G401 (cell line): ENCODE results near the gene PSORS1C1. TPM values are rescaled to one million over a fixed set of nuclear protein-coding genes. Genes with fewer than 3 reads are reported as not detected.

Source experiments
- DNase-seq: peaks from one replicate; pipeline ENCODE4 v3.0.0-alpha.2; 2015; ENCODE audit warnings: low spot score
- in situ Hi-C: cut with HindIII; loops from 2 replicates; pipeline ENCODE4 v1.10.0; 2016; ENCODE audit warnings: low sequenced_read_pairs, mixed read lengths
- total RNA-seq: library from RNA; depleted of rRNA; stranded (reverse); fragments of >200 nt; shearing (Covaris generic); gene quantifications from 2 replicates; pipeline ENCODE4 v1.2.3, GENCODE V29; 2014

PSORS1C1 gene
- total RNA-seq, 1 experiment from 2014 or later = not detected

GRCh38 chr6:31092769-31093505 is 21.7 kb upstream of the PSORS1C1 start:
- DNase-seq = no peak
- in situ Hi-C loops = no loop called here

GRCh38 chr6:31094389-31094881 is 20.2 kb upstream of the PSORS1C1 start:
- in situ Hi-C loops = no loop called here

DNA sequence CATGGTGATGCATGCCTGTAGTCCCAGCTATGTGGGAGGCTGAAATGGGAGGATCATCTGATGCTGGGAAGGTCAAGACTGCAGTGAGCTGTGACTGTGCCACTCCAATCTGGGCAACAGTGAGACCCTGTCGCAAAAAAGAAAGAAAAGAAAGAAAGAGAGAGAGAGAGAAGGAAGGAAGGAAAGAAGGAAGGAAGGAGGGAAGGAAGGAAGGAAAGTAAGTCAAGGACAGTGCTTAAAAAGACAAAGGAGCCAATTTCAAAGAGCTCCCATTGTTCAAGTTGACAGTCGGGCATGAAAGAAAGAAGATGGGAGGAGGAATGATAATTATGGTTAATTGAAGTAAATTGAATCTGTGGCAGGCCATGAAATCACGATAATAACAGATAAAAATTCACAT is 18.4 kb upstream of the PSORS1C1 start:
- in situ Hi-C loops = no loop called here
- DNase-seq = no peak

More at GRCh38 chr6:31094389-31094881, 20.2 kb upstream of the PSORS1C1 start:
- DNase-seq = peak; percentile 96

DNA sequence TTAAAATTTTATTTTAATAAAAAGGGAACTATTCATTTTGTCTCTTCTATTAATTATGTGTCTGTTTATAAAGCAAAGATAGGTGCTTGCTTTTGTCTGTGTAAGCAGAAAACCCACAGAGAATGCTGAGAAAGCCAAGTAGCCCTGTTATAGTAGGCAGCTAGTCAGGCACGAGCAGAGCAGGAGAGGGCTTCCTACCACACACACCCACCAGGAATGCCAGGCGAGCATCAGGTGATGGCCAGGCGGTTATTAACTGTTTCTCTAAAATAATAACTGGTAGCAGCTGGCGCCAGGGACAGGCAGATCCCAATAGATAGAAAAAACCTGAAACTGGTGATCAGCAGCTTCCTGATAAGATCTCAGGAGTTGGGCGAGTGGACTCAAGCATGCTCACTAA is 17.9 kb upstream of the PSORS1C1 start:
- in situ Hi-C loops = no loop called here
- no peak for DNase-seq

- in situ Hi-C loops = no loop called here
Measured at GRCh38 chr6:31098449-31098938, 16.1 kb upstream of the PSORS1C1 start.

GRCh38 chr6:31103136-31103535 is 11.5 kb upstream of the PSORS1C1 start:
- no peak for DNase-seq
- in situ Hi-C loops = no loop called here

More at GRCh38 chr6:31098449-31098938, 16.1 kb upstream of the PSORS1C1 start:
- DNase-seq = no peak

DNA sequence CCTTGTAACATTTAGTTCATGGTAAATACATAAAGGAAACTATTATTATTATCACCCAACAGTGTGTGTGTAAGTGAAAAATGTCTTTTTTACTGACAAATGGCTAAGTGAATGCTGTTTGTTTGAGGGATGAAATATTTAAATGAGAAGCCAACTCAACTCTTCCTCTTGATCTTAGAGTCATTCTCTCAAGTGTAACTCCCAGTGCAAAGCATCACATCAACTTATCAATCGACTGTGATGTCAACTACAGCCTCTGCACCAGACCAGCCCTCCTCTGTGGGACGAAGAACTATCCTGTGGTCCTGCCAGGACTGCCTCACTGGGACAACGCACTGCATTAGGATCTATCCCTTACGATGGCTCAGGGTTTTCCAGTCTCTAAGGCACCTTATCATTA is 7.5 kb upstream of the PSORS1C1 start:
- in situ Hi-C loops = no loop called here

GRCh38 chr6:31110825-31111582 is 3.6 kb upstream of the PSORS1C1 start:
- no peak for DNase-seq
- in situ Hi-C loops = no loop called here

More for the DNA sequence above, 7.5 kb upstream of the PSORS1C1 start:
- no peak for DNase-seq

- DNase-seq = no peak
- in situ Hi-C loops = no loop called here
Measured at GRCh38 chr6:31111712-31112111, 2.9 kb upstream of the PSORS1C1 start.

- no peak for DNase-seq
- in situ Hi-C loops = no loop called here
Measured at GRCh38 chr6:31112478-31112877, 2.1 kb upstream of the PSORS1C1 start, which contains the start of gene C6orf15. Gene C6orf15, minus strand, starts transcription at chr6:31112575. Its CDS starts 20 bp downstream, at chr6:31112555.

DNA sequence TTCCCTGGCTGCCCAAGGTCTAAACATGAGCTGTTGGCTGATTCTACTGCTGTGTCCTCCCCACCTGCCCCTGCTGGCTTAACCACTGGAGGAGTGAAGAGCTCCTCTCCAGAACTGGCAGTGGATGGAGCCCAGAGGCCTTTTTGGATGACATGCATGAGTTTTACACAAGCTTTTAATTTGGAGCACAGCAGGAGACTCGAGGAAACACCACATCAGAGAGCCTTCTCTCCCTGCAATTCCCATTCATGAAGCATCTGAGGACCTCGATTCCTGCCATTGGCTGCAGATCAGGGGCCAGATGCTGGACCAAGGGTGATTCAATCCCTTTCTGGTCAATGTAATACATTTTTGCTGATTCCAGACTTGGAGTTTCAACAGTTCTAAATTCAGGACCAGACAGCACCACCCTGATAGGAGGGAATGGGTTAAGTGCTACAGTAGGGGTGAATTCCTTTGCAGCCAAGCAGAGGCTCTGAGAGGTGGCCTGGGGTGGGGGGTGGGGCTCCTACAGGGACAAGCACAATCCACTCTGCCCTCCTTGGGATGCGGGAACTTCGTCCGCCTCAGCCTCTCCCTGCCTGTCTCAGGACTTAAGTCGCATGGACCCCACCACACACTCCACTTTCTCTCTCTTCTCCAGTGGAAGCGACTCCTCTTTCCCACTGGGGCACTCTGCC is 599 bp upstream of the PSORS1C1 start:
- DNase-seq = no peak
- in situ Hi-C loops = no loop called here

DNA sequence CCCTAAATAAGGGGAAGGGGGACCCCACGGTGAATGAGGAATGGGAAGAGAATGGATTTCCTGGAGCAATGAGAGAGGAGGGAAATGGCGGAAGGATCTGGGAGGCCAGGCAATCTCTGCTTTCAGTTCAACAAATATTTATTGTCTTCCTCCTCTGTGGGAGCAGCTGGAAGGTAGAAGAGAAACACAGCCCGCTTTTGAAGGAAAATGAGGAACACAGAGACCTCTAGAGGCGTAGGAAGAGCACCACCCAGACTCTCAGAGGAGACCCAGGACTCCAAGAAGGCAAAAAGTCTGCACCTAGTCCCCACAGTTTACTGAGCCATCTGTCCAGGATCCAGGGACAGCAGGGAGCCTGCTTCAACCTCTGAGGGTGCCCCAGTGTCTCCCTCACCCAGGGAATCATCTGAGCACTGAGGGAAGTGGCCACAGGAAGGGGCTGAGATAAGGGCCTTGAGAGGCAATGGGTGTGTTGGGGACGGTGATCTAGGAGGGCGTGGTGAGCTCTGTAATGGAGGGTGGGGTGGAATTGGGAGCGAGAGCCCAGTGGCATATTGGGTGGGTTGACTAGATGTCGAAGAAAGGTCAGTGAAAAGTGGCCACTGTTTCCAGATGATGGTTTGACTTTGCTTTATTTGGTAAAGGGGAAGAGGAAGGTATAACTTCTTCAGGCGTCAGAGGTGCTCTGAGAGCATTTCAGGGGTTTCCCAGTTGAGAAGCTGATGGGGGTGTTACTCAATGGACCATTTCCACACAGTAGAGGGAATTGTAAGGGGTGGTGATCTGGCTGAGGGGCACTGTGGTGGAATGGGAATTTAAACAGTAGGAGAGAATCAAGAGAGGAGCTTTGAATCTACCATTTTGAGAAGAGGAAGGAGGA is 610 bp downstream of the PSORS1C1 start:
- DNase-seq = peak; percentile 36
- in situ Hi-C loops = no loop called here

GRCh38 chr6:31115941-31116560 is 1.5 kb downstream of the PSORS1C1 start:
- in situ Hi-C loops = no loop called here
- DNase-seq = no peak

DNA sequence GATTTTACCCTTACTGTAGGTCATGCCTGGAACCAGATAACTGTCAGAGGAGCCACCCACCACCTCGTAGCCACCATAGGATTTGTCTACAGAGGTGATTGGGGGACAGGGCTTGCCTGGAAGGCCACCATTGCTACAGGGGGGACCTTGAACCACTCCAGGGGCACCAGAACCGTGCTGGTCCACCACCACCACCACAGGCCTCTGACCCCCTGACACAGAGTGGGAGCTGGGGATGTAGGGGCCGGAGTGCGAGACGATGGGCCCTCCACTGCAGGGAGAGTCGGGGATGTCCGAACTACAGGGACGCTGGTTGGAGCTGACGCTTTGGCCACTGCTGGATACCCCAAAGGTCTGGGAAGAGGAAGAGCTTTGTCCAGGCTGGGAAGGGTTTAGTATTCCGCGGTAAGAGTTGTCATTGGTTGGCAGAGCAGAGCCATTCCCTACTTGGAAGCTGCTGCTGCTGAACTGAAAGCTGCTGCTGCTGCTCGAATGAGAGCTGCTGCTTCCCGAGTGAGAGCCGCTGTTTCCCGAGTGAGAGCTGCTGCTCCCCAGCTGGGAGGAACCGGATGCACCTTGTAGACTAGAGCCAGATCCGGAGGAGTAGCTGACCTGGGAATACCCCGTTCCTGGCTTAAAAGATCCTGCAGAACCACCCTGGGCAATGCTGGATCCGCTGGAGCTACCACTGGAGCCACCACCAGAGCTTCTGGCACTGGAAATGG is 2.2 kb downstream of the PSORS1C1 start:
- DNase-seq = no peak
- in situ Hi-C loops = no loop called here

GRCh38 chr6:31118178-31118577 is 3.6 kb downstream of the PSORS1C1 start:
- in situ Hi-C loops = no loop called here
- no peak for DNase-seq

DNA sequence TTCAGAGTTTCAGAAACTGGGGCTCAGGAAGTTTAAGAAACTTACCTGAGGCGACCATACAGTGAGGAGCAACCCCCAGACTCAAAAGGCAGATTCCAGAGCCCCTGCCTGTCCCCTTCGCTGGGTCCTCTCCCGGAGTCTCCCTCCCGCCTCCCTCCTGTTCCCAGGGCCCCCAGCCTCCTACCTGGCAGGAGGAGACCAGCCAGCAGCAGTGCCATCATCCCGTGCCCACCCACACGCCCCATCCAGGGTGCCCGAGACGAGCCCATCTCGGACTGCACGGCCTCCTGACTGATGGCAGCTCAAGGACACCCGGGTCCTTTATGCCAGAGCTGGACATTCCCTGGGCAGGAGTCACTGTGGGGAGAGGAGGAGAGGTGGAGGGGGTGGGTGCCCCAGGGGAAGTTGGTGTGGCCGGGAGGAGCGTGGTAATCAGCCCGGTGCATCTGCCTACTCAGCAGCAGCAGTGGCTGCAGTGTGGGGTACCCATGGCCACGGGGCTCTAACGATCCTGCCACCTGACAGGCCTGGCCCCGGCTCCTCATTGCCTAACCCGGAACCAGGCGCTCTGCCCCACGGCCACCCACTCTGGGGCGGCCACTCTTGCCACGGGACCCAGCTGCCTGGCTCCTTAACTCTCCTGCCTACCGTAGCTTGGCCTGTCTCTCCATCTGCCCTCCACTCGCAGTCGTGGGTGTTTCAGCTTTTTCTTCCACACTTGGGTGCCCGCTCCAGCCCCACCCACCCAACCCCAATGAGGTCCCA is 5.7 kb downstream of the PSORS1C1 start, which contains the start of gene CDSN:
Gene CDSN, minus strand, starts transcription at position 296 of the 765 bp plus-strand sequence. Its CDS starts 27 bp downstream, at position 269.
- in situ Hi-C loops = no loop called here
- DNase-seq = no peak
